HG03439 (cell line): ENCODE measurements around the gene QKI.
"Not testable (repeated sequence)": the region's sequence is repeated elsewhere in the genome, so short reads cannot be mapped to it uniquely, and the experiment has no call there.

ENCODE experiments used
- ATAC-seq: cut with Tn5 transposase; IDR thresholded peaks from one replicate; pipeline ENCODE4 v1.9.1; 2021; ENCODE audit warnings: mild to moderate bottlenecking, moderate library complexity; ENCODE audit not compliant: unreplicated experiment

Gene QKI

GRCh38 chr6:163413345-163414116 is 987 bp upstream of the QKI start:
- ATAC-seq, result peak; percentile 61

GRCh38 chr6:163414946-163415619 is 565 bp downstream of the QKI start:
- peak; percentile 0 for ATAC-seq

GRCh38 chr6:163415620-163416556 is 1.4 kb downstream of the QKI start:
- peak; percentile 3 for ATAC-seq

- no peak for ATAC-seq
Observed at GRCh38 chr6:163416557-163417253, 2.2 kb downstream of the QKI start.

GRCh38 chr6:163417595-163417994 is 3.1 kb downstream of the QKI start:
- ATAC-seq, result no peak

GRCh38 chr6:163418311-163419029 is 4.0 kb downstream of the QKI start:
- ATAC-seq, result no peak

GRCh38 chr6:163419413-163420288 is 5.1 kb downstream of the QKI start:
- ATAC-seq, result no peak

- ATAC-seq, result no peak
Observed at GRCh38 chr6:163420289-163420614, 5.7 kb downstream of the QKI start.

- ATAC-seq, result no peak
Observed at GRCh38 chr6:163422550-163422949, 8.0 kb downstream of the QKI start.

GRCh38 chr6:163423696-163424095 is 9.2 kb downstream of the QKI start:
- ATAC-seq, result no peak

GRCh38 chr6:163427498-163428254 is 13.2 kb downstream of the QKI start:
- no peak for ATAC-seq

GRCh38 chr6:163428373-163428772 is 13.9 kb downstream of the QKI start:
- no peak for ATAC-seq

- ATAC-seq, result no peak
Observed at GRCh38 chr6:163429858-163430448, 15.4 kb downstream of the QKI start.

- no peak for ATAC-seq
Observed at GRCh38 chr6:163432300-163432699, 17.8 kb downstream of the QKI start.

GRCh38 chr6:163433486-163433885 is 19.0 kb downstream of the QKI start:
- ATAC-seq, result not testable (repeated sequence)

GRCh38 chr6:163435023-163435422 is 20.5 kb downstream of the QKI start:
- ATAC-seq, result no peak

- ATAC-seq, result no peak
Observed at GRCh38 chr6:163436843-163437242, 22.3 kb downstream of the QKI start.

- ATAC-seq, result no peak
Observed at GRCh38 chr6:163437466-163437865, 22.9 kb downstream of the QKI start.
